Measurements from ENCODE around the gene C9orf57. TPM values are rescaled to one million over a fixed set of nuclear protein-coding genes. Genes with fewer than 3 reads are reported as not detected.

Gene C9orf57
- total RNA-seq: not detected in 2 replicates

GRCh38 chr9:72060513-72060912, at the start of gene C9orf57:
Gene C9orf57, minus strand, starts transcription at chr9:72060613. Its CDS starts 1,282 bp downstream, at chr9:72059331.

Small RNAs within 50 kb of the gene (small RNA-seq; reads per million reads assigned to genes)
- gene HSPB1P1: not detected

Other genes with a start within 250 kb of the C9orf57 start
- gene ABHD17B, start 149.4 kb downstream of the C9orf57 start, total RNA-seq: 34.0 and 34.6 TPM in 2 replicates
- gene C9orf85, start 149.0 kb downstream of the C9orf57 start, total RNA-seq: 14.1 and 16.0 TPM in 2 replicates
- gene GDA, start 88.8 kb upstream of the C9orf57 start, total RNA-seq: 0.07 TPM in 1 of 2 replicates, not detected in the other

All from thoracic aorta endothelial cell (primary cell).